PC-3 (cell line): ENCODE results near the gene GPX4. TPM values are rescaled to one million over a fixed set of nuclear protein-coding genes. Genes with fewer than 3 reads are reported as not detected.

Experiments
- ATAC-seq: fragments of 200-7000 bp; cut with Tn5 transposase; 2 replicates; pipeline ENCODE4 v1.9.1; 2020; ENCODE audit warnings: mild to moderate bottlenecking, moderate library complexity
- BruUV-seq: library from RNA; stranded (reverse); fragments of 400-500 nt; replicated peaks from 2 replicates; lab custom pipeline; 2021; lab: Mats Ljungman, UMichigan
- CTCF ChIA-PET: fragments of 300-600 bp; sonication (Branson Sonifier 250); formaldehyde crosslinking; loops from one replicate; lab custom pipeline; 2022; ENCODE audit warnings: antibody characterized with exemption; lab: Charles Lee
- POLR2A ChIA-PET: fragments of 300-600 bp; sonication (Branson Sonifier 250); formaldehyde crosslinking; loops from one replicate; lab custom pipeline; 2022; ENCODE audit warnings: antibody characterized with exemption; ENCODE audit not compliant: unreplicated experiment; lab: Charles Lee
- DNase-seq: peaks from one replicate; pipeline ENCODE4 v3.0.0-alpha.2; 2015
- H2AFZ ChIP-seq: fragments of 300-600 bp; sonication (generic); 2 replicates; pipeline ENCODE4 v1.6.0; 2016; ENCODE audit warnings: antibody characterized with exemption, low read length
- H3F3A ChIP-seq: fragments of 300-600 bp; sonication (generic); one replicate; pipeline ENCODE4 v1.6.0; 2017; ENCODE audit warnings: antibody characterized with exemption, low read length, control low read depth, mild to moderate bottlenecking; ENCODE audit not compliant: unreplicated experiment
- H3K27ac ChIP-seq: fragments of 300-600 bp; sonication (generic); 2 replicates; pipeline ENCODE4 v1.5.1; 2016; ENCODE audit warnings: mild to moderate bottlenecking, low read length
- H3K27me3 ChIP-seq: fragments of 300-600 bp; sonication (generic); 2 replicates; pipeline ENCODE4 v1.6.1; 2016; ENCODE audit warnings: low read length, mixed read lengths
- H3K36me3 ChIP-seq: fragments of 300-600 bp; sonication (generic); 2 replicates; pipeline ENCODE4 v1.6.1; 2016; ENCODE audit warnings: low read depth, mixed run types, low read length, mixed read lengths
- H3K4me1 ChIP-seq: fragments of 300-600 bp; sonication (generic); 2 replicates; pipeline ENCODE4 v1.5.1; 2016; ENCODE audit warnings: low read length; ENCODE audit not compliant: insufficient read depth
- H3K4me2 ChIP-seq: fragments of 300-600 bp; sonication (generic); 2 replicates; pipeline ENCODE4 v1.6.0; 2016; ENCODE audit warnings: low read length
- H3K4me3 ChIP-seq: fragments of 300-600 bp; sonication (generic); 2 replicates; pipeline ENCODE4 v1.5.1; 2016; ENCODE audit warnings: mild to moderate bottlenecking, low read length, mixed read lengths
- H3K79me2 ChIP-seq: fragments of 300-600 bp; sonication (generic); 2 replicates; pipeline ENCODE4 v1.6.1; 2017; ENCODE audit warnings: low read length, mixed read lengths
- H3K9ac ChIP-seq: fragments of 300-600 bp; sonication (generic); 2 replicates; pipeline ENCODE4 v1.6.0; 2016; ENCODE audit warnings: mild to moderate bottlenecking, low read length
- H3K9me2 ChIP-seq: fragments of 300-600 bp; sonication (generic); replicated peaks from 2 replicates; pipeline ENCODE4 v1.6.1; 2016; ENCODE audit warnings: mixed run types, low read length, mixed read lengths
- H3K9me3 ChIP-seq: fragments of 300-600 bp; sonication (generic); 2 replicates; pipeline ENCODE4 v1.6.1; 2016; ENCODE audit warnings: low read length, mixed read lengths
- H4K20me1 ChIP-seq: fragments of 300-600 bp; sonication (generic); 2 replicates; pipeline ENCODE4 v1.6.1; 2016; ENCODE audit warnings: low read length, mixed read lengths
- CTCF ChIP-seq: fragments of 300-600 bp; sonication (generic); conservative IDR thresholded peaks from 2 replicates; pipeline ENCODE4 v1.5.1; 2017; ENCODE audit warnings: antibody characterized with exemption, low read depth, mild to moderate bottlenecking, low read length
- EZH2 ChIP-seq: fragments of 300-600 bp; sonication (generic); IDR thresholded peaks from one replicate; pipeline ENCODE4 v1.6.1; 2017; ENCODE audit warnings: antibody characterized with exemption, mild to moderate bottlenecking, low read length; ENCODE audit not compliant: unreplicated experiment
- EZH2phosphoT487 ChIP-seq: fragments of 300-600 bp; sonication (generic); IDR thresholded peaks from 2 replicates; pipeline ENCODE4 v1.6.1; 2018; ENCODE audit warnings: mild to moderate bottlenecking, antibody characterized with exemption, low read length, borderline replicate concordance
- intact Hi-C: fragments of 100-400 bp; cut with micrococcal nuclease; formaldehyde crosslinking; loops from 2 replicates; pipeline ENCODE4 v1.9.0; 2023
- total RNA-seq: library from RNA; depleted of rRNA; stranded (reverse); fragments of >200 nt; gene quantifications from 2 replicates; pipeline ENCODE4 v1.2.3, GENCODE V29; 2014

The GPX4 gene
- total RNA-seq, 1 experiment from 2014 or later, result 644 TPM

GRCh38 chr19:1089891-1090290 lies 13.9 kb upstream of the GPX4 start:
- intact Hi-C loops, result no loop called here
- BruUV-seq, result no TSS peak
- CTCF ChIA-PET, result no interaction called here

GRCh38 chr19:1090731-1091543 lies 12.9 kb upstream of the GPX4 start:
- Histone ChIP-seq H3K4me1 (peaks cover 12% of the 10 kb centered on the region; the same call in 1 of the 2 replicates), H3K4me3 (no peak overlapping the region), H3K27ac (no peak overlapping the region), H3K36me3 (no peaks in the 10 kb centered on the region), H3K9me3 (no peaks in the 10 kb centered on the region), H3K79me2 (peaks cover 30% of the 10 kb centered on the region), H3K9ac (no peak overlapping the region), H3K4me2 (no peak overlapping the region), H3K27me3 (no peaks in the 10 kb centered on the region), H3K9me2 (no peaks in the 10 kb centered on the region), H4K20me1 (peaks cover 10% of the 10 kb centered on the region; the same call in 1 of the 2 replicates), H2AFZ (no peak overlapping the region), H3F3A (no peaks in the 10 kb centered on the region)
- intact Hi-C loops, result no loop called here
- POLR2A ChIA-PET, result no interaction called here
- TF ChIP-seq EZH2, result no peak
- no peak for TF ChIP-seq EZH2phosphoT487
- TF ChIP-seq CTCF, result no peak
- DNase-seq (no peak), ATAC-seq (no peak)
- CTCF ChIA-PET, result no interaction called here
- no TSS peak for BruUV-seq

More at GRCh38 chr19:1089891-1090290, 13.9 kb upstream of the GPX4 start:
- ATAC-seq, result no peak
- Histone ChIP-seq H3K4me3 (no peak overlapping the region), H3K4me1 (peaks cover 7% of the 10 kb centered on the region; the same call in 1 of the 2 replicates), H3K9ac (no peak overlapping the region), H2AFZ (no peak overlapping the region), H3F3A (no peaks in the 10 kb centered on the region), H3K36me3 (no peaks in the 10 kb centered on the region), H4K20me1 (peaks cover 10% of the 10 kb centered on the region; the same call in 1 of the 2 replicates), H3K9me3 (no peaks in the 10 kb centered on the region), H3K27me3 (no peaks in the 10 kb centered on the region), H3K4me2 (no peak overlapping the region), H3K27ac (no peak overlapping the region), H3K79me2 (peaks cover 27% of the 10 kb centered on the region), H3K9me2 (no peaks in the 10 kb centered on the region)
- no peak for TF ChIP-seq EZH2phosphoT487
- no peak for TF ChIP-seq CTCF
- no peak for TF ChIP-seq EZH2
- no peak for DNase-seq
- POLR2A ChIA-PET, result no interaction called here
